Skeletal muscle satellite cell (primary cell): Measurements from ENCODE around the gene TMOD2. TPM values are rescaled to one million over a fixed set of nuclear protein-coding genes. Genes with fewer than 3 reads are reported as not detected.

Experiments
- H3K27me3 ChIP-seq: 2 replicates; pipeline ENCODE4 v1.7.0; 2013; ENCODE audit warnings: low read length; ENCODE audit not compliant: control insufficient read depth, insufficient read depth
- H3K36me3 ChIP-seq: 2 replicates; pipeline ENCODE4 v1.7.0; 2013; ENCODE audit warnings: mild to moderate bottlenecking, control low read depth, low read length; ENCODE audit not compliant: insufficient read depth
- H3K4me1 ChIP-seq: 2 replicates; pipeline ENCODE4 v1.7.0; 2013; ENCODE audit warnings: low read length; ENCODE audit not compliant: control insufficient read depth, insufficient read depth
- H3K4me2 ChIP-seq: 2 replicates; pipeline ENCODE4 v1.7.0; 2013; ENCODE audit warnings: mild to moderate bottlenecking, low read length
- H3K4me3 ChIP-seq: 2 replicates; pipeline ENCODE4 v1.7.0; 2013; ENCODE audit warnings: low read length
- H3K9ac ChIP-seq: 2 replicates; pipeline ENCODE4 v1.7.0; 2013; ENCODE audit warnings: mild to moderate bottlenecking, low read depth, low read length, moderate library complexity
- H3K9me3 ChIP-seq: replicated peaks from 2 replicates; pipeline ENCODE4 v1.7.0; 2013; ENCODE audit warnings: mild to moderate bottlenecking, control low read depth, low read length
- small RNA-seq: library from RNA; depleted of rRNA; stranded (forward); fragments of <200 nt; gene quantifications from one replicate; pipeline ENCODE3, GENCODE V24; 2012

TMOD2 gene

DNA sequence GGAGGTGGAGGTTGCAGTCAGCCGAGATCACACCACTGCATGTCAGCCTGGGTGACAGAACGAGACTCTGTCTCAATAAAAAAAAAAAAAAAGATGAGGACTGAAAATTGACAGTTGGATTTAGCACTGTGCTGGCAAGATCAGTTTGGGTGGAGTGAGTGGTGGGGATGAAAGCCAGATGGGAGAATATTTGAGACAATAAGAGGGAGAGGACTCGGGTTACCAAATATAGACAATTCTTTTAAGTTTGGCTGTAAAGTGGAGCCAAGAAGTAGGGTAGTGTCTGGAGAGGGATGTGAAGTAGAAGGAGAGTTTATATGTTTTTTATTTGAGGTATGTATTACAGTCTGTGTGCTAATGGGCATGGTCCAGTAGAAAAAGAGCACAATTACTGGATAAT is 98.5 kb downstream of the TMOD2 start:
- Histone ChIP-seq H3K4me1 (peaks cover 30% of the 10 kb centered on the region), H3K27me3 (no peaks in the 10 kb centered on the region)

DNA sequence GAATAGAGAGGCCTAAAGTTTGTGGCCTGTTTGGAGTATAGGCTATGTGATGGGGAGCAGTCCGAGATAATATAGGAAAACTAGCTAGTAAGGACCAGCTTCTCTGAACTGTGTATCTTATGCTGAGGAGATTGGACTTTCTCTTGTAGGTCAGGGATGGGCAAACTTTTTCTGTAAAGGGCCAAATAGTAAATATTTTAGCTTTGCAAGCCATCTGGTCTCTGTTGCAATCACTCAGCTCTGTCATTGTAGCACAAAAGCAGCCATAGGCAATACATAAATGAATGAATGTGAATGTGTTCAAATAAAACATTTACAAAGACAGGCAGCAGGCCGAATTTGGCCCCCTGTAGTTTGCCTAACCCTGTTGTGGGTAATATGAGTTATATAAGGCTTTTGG is 102.6 kb downstream of the TMOD2 start:
- Histone ChIP-seq H3K4me3 (no peak overlapping the region), H3K4me1 (peaks cover 5% of the 10 kb centered on the region), H3K27me3 (no peaks in the 10 kb centered on the region), H3K4me2 (no peak overlapping the region), H3K36me3 (no peaks in the 10 kb centered on the region), H3K9me3 (no peaks in the 10 kb centered on the region), H3K9ac (no peak overlapping the region)

More for the DNA sequence above, 98.5 kb downstream of the TMOD2 start:
- no peak overlapping the region for H3K4me3 ChIP-seq
- H3K9me3 ChIP-seq, result no peaks in the 10 kb centered on the region
- H3K4me2 ChIP-seq, result no peak overlapping the region
- H3K36me3 ChIP-seq, result no peaks in the 10 kb centered on the region
- no peak overlapping the region for H3K9ac ChIP-seq

DNA sequence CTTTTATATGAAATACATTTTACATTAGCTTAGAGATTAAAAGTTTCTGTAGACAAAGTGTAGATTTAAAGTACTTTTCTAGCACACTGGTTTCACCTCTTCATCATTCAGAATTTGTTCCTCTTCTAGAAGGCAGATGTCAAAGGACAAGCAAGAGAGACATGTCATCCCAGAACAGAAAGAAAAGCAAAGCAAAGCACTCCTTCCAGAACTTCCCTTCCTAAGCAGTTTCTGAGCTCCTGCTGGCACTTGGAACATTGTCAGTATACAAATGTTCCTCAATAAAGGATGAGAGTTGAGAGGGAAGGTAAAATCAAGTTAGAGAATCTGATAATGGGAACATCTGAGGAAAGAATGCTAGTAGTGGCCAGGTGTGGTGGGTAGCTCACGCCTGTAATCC is 104.2 kb downstream of the TMOD2 start:
- H3K27me3 ChIP-seq, result no peaks in the 10 kb centered on the region
- no peak overlapping the region for H3K9ac ChIP-seq
- no peak overlapping the region for H3K4me2 ChIP-seq
- no peak overlapping the region for H3K4me3 ChIP-seq
- peaks cover 3% of the 10 kb centered on the region for H3K36me3 ChIP-seq
- H3K9me3 ChIP-seq, result no peaks in the 10 kb centered on the region
- H3K4me1 ChIP-seq, result peaks cover 5% of the 10 kb centered on the region

DNA sequence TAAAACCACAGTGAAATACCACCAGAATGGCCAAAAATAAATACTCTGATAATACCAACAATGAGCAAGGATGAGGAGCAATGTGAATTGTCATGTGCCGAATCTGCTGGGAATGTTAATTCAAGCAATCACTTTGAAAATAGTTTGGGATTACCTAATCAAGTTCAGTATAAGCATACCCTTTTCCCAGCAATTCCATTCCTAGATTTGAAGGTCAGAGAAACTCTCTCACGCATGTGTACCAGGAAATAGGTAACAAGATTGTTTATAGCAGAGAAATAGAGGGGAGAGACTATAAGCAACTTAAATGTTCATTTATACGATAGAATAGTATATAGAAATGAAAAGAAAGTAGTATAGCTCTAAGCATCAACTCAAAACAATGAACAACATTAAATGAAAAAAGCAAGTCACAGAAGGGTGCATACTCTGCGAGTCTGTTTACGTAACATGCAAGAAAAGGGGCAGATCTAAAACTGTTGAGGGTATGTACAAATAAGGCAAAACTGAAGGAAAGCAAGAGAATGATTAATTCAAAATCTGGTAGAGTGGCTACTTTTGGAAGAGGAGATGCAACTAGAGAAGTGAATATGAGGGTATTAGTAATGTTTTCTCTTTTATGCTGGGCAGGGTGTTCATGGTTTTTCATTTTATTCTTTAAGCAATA is 105.5 kb downstream of the TMOD2 start:
- Histone ChIP-seq H3K4me3 (no peak overlapping the region), H3K27me3 (no peaks in the 10 kb centered on the region), H3K9me3 (no peaks in the 10 kb centered on the region), H3K4me1 (peaks cover 5% of the 10 kb centered on the region), H3K36me3 (peaks cover 3% of the 10 kb centered on the region), H3K4me2 (no peak overlapping the region), H3K9ac (no peak overlapping the region)

DNA sequence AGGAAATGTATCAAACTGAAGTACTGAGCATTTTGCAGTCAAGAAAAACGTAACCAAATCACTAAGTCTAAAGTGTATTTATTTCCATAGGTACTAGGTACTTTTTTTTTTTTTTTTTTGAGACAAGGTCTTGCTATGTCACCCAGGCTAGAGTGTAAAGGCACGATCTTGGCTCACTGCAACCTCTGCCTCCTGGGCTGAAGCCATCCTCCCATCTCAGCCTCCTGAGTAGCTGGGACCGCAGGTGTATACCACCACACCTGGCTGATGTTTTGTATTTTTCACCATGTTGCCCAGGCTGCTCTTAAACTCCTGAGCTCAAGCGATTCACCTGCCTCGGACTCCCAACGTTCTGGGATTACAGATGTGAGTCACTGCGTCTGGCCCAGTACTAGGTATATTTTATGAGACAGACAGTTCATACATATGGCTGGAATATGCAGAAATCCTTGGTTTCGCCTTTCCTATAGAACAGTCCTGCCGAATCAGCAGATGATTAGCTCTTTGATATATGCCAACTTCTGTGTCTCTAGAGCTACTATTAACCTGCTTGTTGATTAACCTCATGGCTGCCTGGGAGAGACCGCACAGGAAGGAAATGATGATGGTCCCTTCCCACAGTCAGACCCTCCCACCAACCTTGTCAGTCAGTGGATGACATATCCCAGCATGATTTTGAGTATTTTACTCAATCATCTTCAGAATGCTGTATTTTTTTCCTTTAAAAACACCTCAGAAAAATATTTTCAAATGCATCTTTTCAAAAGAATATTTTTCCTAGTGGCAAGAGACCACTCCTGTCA is 110.4 kb downstream of the TMOD2 start:
- Histone ChIP-seq H3K4me3 (no peak overlapping the region), H3K4me2 (no peak overlapping the region), H3K9ac (no peak overlapping the region), H3K9me3 (no peaks in the 10 kb centered on the region), H3K27me3 (no peaks in the 10 kb centered on the region), H3K4me1 (peaks cover 10% of the 10 kb centered on the region), H3K36me3 (peaks cover 29% of the 10 kb centered on the region)

DNA sequence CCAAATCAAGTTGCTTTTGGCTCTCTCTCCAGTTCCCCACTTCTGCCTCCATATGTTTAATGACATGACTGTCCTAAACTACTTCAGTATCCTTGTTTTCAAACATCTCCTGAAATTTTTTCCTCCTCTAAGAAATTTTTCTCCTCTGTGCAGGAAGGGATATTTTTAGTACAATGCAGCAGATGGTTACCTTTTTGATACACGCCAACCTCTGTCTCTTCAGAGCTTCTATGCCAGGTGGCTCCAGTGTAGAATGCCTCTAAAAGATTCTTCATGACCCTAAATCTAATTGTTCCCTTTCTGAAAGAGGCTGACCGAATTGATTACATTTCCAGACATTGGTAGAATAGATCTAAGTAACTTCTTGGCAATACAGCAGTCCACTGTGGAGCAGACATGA is 111.7 kb downstream of the TMOD2 start:
- H3K36me3 ChIP-seq, result peaks cover 39% of the 10 kb centered on the region
- no peaks in the 10 kb centered on the region for H3K27me3 ChIP-seq
- H3K4me1 ChIP-seq, result peaks cover 11% of the 10 kb centered on the region
- no peak overlapping the region for H3K4me3 ChIP-seq
- H3K9ac ChIP-seq, result no peak overlapping the region
- H3K9me3 ChIP-seq, result no peaks in the 10 kb centered on the region
- no peak overlapping the region for H3K4me2 ChIP-seq

DNA sequence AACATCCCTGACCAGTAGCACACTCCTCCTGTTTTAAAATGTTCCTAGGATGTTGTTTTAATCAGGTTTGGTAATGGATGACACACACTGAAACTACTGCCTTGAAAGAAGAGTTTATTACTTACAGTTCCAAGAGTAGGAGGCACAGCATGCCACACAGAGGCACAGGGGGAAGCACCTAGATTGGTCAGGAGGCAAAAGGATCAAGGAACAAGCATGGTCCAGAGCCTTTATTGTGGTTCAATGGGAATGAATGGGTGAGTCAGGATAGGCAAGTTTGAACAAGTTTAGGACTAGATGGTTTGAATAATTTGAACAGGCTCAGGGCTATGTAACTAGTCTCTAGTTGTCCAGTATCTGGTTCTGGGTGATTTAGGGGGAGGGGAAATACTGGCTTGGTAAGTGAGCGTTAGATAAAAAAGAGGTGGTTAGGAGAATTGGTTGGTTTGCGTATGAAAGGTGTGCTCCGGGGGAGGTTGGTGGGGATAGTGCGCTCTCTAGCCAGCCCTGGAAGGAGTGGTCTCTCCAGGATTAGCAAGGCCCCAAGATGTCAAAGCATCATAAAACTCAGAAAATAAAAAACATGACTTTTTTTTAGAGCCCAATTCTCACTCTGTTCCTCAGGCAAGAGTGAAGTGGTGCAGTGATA is 113.1 kb downstream of the TMOD2 start:
- Histone ChIP-seq H3K4me3 (no peak overlapping the region), H3K4me1 (peaks cover 24% of the 10 kb centered on the region), H3K27me3 (no peaks in the 10 kb centered on the region), H3K36me3 (peaks cover 41% of the 10 kb centered on the region), H3K4me2 (no peak overlapping the region), H3K9ac (no peak overlapping the region), H3K9me3 (no peaks in the 10 kb centered on the region)

DNA sequence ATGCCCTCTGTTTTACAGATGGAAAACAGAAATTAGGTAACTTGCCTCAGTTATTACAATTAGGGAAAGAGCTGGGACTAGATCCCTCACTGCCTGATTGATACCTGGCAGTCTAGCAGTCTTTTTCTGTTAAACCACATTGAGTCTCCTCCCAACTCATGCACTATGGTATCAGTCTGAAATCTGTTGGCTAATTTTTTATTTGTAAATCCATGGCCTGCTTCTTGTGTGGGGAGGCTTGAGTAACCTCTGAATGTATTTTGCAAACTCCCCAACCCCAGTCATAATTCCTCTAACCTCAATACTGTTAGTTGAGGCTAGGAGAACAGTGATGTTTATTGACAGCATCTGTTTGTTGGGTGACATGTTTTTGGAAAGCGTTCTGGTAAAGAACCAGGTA is 113.9 kb downstream of the TMOD2 start:
- no peaks in the 10 kb centered on the region for H3K9me3 ChIP-seq
- H3K9ac ChIP-seq, result no peak overlapping the region
- no peaks in the 10 kb centered on the region for H3K27me3 ChIP-seq
- H3K36me3 ChIP-seq, result peaks cover 43% of the 10 kb centered on the region
- H3K4me2 ChIP-seq, result no peak overlapping the region
- H3K4me3 ChIP-seq, result no peak overlapping the region
- peaks cover 24% of the 10 kb centered on the region for H3K4me1 ChIP-seq

Small RNA genes within 50 kb of the gene (small RNA-seq; reads per million reads assigned to genes)
- not detected for gene AC090971.5
- gene RF00017, result not detected
